ENCODE measurements around the gene MVK. TPM values are rescaled to one million over a fixed set of nuclear protein-coding genes. Genes with fewer than 3 reads are reported as not detected.

Gene MVK
- total and polyA plus RNA-seq, 5 donors = 5.8 to 10.2 (median 7.4) TPM

DNA sequence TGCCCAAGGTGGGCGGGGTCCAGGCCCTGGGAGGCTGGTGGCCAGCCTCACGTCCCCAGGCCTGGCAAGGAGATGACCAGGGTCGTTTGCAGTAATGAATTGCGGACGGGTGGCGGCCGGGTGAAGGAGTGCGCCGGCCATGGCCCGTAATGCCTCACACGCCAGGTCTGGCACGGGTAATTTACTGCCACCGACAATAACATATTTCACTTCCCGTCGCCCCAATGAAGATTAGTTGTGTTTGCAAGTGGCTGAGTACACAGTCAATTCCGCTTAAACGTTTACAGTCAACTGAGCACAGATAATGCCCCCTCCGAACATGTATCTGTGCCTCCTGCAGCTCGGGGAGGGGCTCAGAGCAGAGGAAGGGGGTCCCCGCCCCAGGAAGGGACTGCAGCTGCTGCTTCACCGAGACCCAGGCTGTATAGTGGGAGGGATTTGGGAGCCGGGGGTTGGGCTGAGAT lies 48.3 kb downstream of the MVK start:
- no peaks in the 10 kb centered on the region for H3K4me1 ChIP-seq (ENCODE audit: control insufficient read depth, insufficient read depth, low read length)
- DNase-seq (no peak), ATAC-seq (no peak)
- H3K27me3 ChIP-seq (ENCODE audit: control insufficient read depth, insufficient read depth) = no peaks in the 10 kb centered on the region
- no peaks in the 10 kb centered on the region for H3K9me3 ChIP-seq (ENCODE audit: control insufficient read depth, low read length)
- H3K27ac ChIP-seq (ENCODE audit: low read length) = no peak overlapping the region
- WGBS = 51% methylated on average over 22 of the region's 22 CpGs
- no peak overlapping the region for H3K4me3 ChIP-seq (ENCODE audit: low read length)
- intact Hi-C loops (cut with DNase I) = no loop called here

DNA sequence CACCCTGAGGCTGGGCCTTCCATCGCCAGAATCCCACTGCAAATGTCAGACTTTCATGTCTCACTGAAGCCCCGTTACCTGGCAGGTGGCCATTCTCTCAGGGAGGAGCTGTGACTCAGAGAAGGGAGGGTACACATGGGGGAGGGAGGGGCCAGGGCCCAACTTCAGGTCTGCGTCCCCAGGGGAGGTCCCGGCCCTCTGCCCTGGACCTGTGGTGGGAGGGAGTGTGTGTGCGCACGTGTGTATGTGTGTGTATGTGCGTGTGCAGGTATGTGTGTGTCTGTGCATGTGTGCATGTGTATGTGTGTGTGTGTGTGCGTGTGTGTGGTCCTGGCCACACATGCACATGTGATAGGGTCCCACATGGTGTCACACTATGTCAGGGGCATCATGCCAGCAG lies 50.9 kb downstream of the MVK start:
- no peaks in the 10 kb centered on the region for H3K27me3 ChIP-seq (ENCODE audit: control insufficient read depth, insufficient read depth)
- DNase-seq (no peak), ATAC-seq (peak in 1 of 2 donors; percentile 10)
- H3K4me3 ChIP-seq (ENCODE audit: low read length) = no peak overlapping the region
- no peak overlapping the region for H3K27ac ChIP-seq (ENCODE audit: low read length)
- WGBS = 90% methylated on average over 8 of the region's 8 CpGs
- intact Hi-C loops (cut with DNase I) = no loop called here
- no peaks in the 10 kb centered on the region for H3K4me1 ChIP-seq (ENCODE audit: control insufficient read depth, insufficient read depth, low read length)
- no peaks in the 10 kb centered on the region for H3K9me3 ChIP-seq (ENCODE audit: control insufficient read depth, low read length)

DNA sequence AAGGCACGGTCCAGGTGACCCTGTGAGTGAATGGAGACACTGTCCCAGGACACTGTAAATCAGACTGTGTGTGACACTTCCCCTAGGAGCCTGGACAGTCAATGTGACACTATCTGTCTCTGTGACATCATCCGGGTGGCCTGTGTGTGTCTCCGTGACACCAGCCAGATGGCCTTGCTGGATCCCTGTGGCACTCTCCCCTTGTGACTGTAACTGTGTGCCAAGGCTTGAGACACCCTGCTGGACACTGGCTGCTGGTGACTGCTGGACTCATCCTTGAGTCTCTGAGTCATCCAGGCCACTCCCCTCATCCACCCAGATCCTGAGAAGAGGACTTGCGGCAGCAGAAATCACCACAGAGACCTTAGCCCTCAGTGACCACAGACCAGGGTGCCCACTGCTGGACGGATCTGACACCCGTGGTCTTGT lies 51.6 kb downstream of the MVK start:
- peak; percentile 34 to 56 for ATAC-seq
- peak in 1 of 3 donors; percentile 22 for DNase-seq
- Histone ChIP-seq H3K27ac (ENCODE audit: low read length) (no peak overlapping the region), H3K4me1 (ENCODE audit: control insufficient read depth, insufficient read depth, low read length) (no peaks in the 10 kb centered on the region), H3K27me3 (ENCODE audit: control insufficient read depth, insufficient read depth) (no peaks in the 10 kb centered on the region), H3K4me3 (ENCODE audit: low read length) (no peak overlapping the region), H3K9me3 (ENCODE audit: control insufficient read depth, low read length) (no peaks in the 10 kb centered on the region)
- intact Hi-C loops (cut with DNase I) = no loop called here
- 56% methylated on average over 6 of the region's 6 CpGs for WGBS

DNA sequence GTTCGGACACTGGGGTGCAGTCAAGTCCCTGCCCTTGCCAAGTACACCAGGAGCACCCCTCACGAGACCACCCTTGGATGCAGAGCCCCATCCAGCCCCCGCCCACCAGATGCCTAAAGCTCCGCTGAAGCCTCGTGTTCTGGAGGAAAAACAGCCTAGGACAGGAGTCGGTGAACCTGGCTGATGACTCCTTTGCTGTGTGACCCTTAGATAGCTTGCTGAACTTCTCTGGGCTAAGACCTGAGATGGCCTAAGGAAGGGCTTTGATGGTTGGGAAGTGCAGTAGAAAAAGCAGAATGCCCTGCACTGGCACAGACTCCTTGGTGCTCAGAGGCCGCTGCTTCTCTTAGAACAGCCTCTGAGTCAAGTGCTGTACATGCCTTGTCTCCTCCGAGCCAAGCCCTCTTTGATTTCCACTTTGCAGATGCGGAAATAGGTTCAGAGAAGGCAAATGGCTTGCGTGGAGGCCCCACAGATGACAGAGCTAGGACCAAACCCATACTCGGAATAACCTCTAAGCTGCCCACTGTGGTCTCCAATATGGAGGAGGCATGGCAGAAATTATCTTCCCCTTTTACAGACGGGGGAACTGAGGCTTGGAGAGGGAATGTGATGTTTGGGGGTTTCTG lies 52.3 kb downstream of the MVK start:
- intact Hi-C loops (cut with DNase I) = no loop called here
- H3K9me3 ChIP-seq (ENCODE audit: control insufficient read depth, low read length) = no peaks in the 10 kb centered on the region
- 81% methylated on average over 12 of the region's 12 CpGs for WGBS
- H3K27ac ChIP-seq (ENCODE audit: low read length) = no peak overlapping the region
- H3K4me3 ChIP-seq (ENCODE audit: low read length) = no peak overlapping the region
- H3K27me3 ChIP-seq (ENCODE audit: control insufficient read depth, insufficient read depth) = no peaks in the 10 kb centered on the region
- H3K4me1 ChIP-seq (ENCODE audit: control insufficient read depth, insufficient read depth, low read length) = no peaks in the 10 kb centered on the region
- DNase-seq (no peak), ATAC-seq (no peak)

DNA sequence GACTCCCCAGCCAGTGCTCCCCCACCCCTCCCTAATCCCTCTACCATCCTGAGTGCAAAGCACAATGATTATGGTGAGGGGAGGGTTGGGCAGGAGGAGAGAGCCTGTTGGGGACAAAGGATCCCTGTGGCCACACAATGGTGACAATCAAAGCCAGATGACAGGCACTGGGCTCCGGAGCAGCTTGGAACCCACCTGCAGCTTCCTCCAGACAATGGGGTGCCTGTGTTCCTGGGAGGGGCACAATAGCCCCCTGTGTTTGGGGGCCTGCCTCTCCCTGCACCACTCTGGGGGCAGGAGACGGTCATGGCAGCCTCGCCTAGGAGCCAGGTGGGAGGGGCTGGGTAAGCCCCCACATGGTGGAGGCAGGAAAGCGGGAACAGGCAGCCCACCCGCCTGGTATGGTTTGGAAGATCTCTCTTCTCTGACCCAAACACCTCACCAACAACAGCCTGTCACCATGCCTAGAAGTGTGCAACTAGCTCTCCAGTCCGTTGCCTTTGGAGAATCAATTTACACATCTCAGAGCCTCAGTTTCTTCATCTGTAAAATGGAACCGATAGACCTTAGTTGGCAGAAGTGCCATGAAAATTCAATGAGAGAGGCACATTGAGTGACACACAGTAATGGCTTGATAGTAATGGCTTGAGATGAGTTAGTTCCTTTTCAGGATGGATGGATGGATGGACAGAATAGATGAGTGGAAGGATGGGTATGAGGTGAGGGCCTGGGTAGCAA lies 53.0 kb downstream of the MVK start:
- intact Hi-C loops (cut with DNase I) = no loop called here
- 68% methylated on average over 7 of the region's 7 CpGs for WGBS
- no peaks in the 10 kb centered on the region for H3K9me3 ChIP-seq (ENCODE audit: control insufficient read depth, low read length)
- DNase-seq (no peak), ATAC-seq (no peak)
- H3K4me1 ChIP-seq (ENCODE audit: control insufficient read depth, insufficient read depth, low read length) = no peaks in the 10 kb centered on the region
- H3K4me3 ChIP-seq (ENCODE audit: low read length) = no peak overlapping the region
- no peak overlapping the region for H3K27ac ChIP-seq (ENCODE audit: low read length)
- H3K27me3 ChIP-seq (ENCODE audit: control insufficient read depth, insufficient read depth) = no peaks in the 10 kb centered on the region

- no peaks in the 10 kb centered on the region for H3K4me1 ChIP-seq (ENCODE audit: control insufficient read depth, insufficient read depth, low read length)
- H3K9me3 ChIP-seq (ENCODE audit: control insufficient read depth, low read length) = no peaks in the 10 kb centered on the region
- no peak for DNase-seq
- intact Hi-C loops (cut with DNase I) = no loop called here
- no peak overlapping the region for H3K4me3 ChIP-seq (ENCODE audit: low read length)
- WGBS = 71% methylated on average over 7 of the region's 7 CpGs
- no peak overlapping the region for H3K27ac ChIP-seq (ENCODE audit: low read length)
- H3K27me3 ChIP-seq (ENCODE audit: control insufficient read depth, insufficient read depth) = no peaks in the 10 kb centered on the region
- ATAC-seq = no peak
These were observed 54.0 kb downstream of the MVK start for GRCh38 chr12:109627633-109628032.

DNA sequence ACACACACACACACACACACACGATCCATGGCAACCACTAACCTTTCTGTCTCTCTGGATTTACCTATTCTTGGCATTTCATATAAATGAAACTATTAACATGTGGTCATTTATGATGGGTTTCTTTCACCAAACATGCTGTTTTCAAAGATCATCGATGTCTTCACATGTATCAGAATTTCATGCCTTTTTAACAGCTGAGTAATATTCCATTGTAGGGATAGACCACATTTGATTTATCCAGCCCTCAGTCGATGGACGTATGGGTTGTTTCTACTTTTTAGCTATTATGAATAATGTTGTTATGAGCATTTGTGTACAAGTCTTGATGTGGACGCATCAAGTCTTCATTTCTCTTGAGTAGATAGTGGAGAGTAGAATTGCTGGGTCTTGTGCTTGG lies 56.5 kb downstream of the MVK start:
- DNase-seq = no peak
- no peaks in the 10 kb centered on the region for H3K4me1 ChIP-seq (ENCODE audit: control insufficient read depth, insufficient read depth, low read length)
- no peak overlapping the region for H3K27ac ChIP-seq (ENCODE audit: low read length)
- no peak overlapping the region for H3K4me3 ChIP-seq (ENCODE audit: low read length)
- no peaks in the 10 kb centered on the region for H3K9me3 ChIP-seq (ENCODE audit: control insufficient read depth, low read length)
- ATAC-seq = no peak
- 93% methylated on average over 5 of the region's 5 CpGs for WGBS
- intact Hi-C loops (cut with DNase I) = no loop called here
- no peaks in the 10 kb centered on the region for H3K27me3 ChIP-seq (ENCODE audit: control insufficient read depth, insufficient read depth)

GRCh38 chr12:109630815-109631214 lies 57.2 kb downstream of the MVK start:
- Histone ChIP-seq H3K27ac (ENCODE audit: low read length) (no peak overlapping the region), H3K4me1 (ENCODE audit: control insufficient read depth, insufficient read depth, low read length) (no peaks in the 10 kb centered on the region), H3K9me3 (ENCODE audit: control insufficient read depth, low read length) (no peaks in the 10 kb centered on the region), H3K4me3 (ENCODE audit: low read length) (no peak overlapping the region), H3K27me3 (ENCODE audit: control insufficient read depth, insufficient read depth) (no peaks in the 10 kb centered on the region)
- ATAC-seq (no peak), DNase-seq (no peak)
- intact Hi-C loops (cut with DNase I) = no loop called here
- 24% methylated on average over 13 of the region's 13 CpGs for WGBS

DNA sequence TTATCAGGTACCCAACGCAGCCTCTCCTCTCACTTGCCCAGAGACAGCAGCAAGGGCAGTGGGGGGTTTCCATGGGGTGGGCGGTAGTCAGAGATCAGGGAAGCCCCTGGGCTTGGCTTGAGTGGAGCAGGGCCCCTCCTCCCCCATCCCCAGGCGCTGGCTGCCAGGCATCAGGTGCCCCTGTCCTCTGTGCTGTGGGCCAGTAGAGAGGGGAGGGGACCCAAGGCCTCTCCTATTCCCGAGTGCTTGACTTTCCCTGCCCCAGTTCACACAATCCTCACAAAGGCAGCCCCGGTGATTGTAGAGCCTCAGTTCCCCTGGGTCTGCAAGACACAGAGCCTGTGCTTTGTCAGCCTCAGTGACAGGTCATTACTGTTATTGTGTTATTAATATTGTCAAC lies 57.7 kb downstream of the MVK start:
- no peaks in the 10 kb centered on the region for H3K27me3 ChIP-seq (ENCODE audit: control insufficient read depth, insufficient read depth)
- no peaks in the 10 kb centered on the region for H3K4me1 ChIP-seq (ENCODE audit: control insufficient read depth, insufficient read depth, low read length)
- H3K27ac ChIP-seq (ENCODE audit: low read length) = no peak overlapping the region
- intact Hi-C loops (cut with DNase I) = no loop called here
- H3K4me3 ChIP-seq (ENCODE audit: low read length) = no peak overlapping the region
- DNase-seq (no peak), ATAC-seq (peak in 1 of 2 donors; percentile 24)
- no peaks in the 10 kb centered on the region for H3K9me3 ChIP-seq (ENCODE audit: control insufficient read depth, low read length)
- 41% methylated on average over 5 of the region's 5 CpGs for WGBS

DNA sequence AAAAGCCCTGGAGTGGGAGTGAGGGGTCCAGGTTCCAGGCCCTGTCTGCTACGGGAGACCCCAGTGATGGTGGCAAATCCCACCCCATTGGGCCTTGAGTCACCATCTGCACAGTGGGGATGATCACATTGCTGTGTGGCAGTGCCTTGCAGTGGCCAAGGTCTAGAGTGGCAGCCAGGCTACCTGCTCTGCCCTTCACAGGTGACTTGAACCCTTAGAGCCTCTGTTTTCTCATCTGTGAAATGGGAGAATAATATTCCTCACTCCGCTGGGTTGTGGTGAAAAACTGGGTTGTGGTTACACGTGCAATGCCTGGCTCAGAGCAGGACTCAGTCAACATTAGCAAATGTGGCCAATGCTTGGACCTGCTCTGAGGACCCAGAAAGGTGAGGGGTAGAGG lies 58.2 kb downstream of the MVK start:
- H3K4me1 ChIP-seq (ENCODE audit: control insufficient read depth, insufficient read depth, low read length) = no peaks in the 10 kb centered on the region
- DNase-seq (no peak), ATAC-seq (no peak)
- H3K4me3 ChIP-seq (ENCODE audit: low read length) = no peak overlapping the region
- 88% methylated on average over 3 of the region's 3 CpGs for WGBS
- H3K9me3 ChIP-seq (ENCODE audit: control insufficient read depth, low read length) = no peaks in the 10 kb centered on the region
- intact Hi-C loops (cut with DNase I) = no loop called here
- no peaks in the 10 kb centered on the region for H3K27me3 ChIP-seq (ENCODE audit: control insufficient read depth, insufficient read depth)
- no peak overlapping the region for H3K27ac ChIP-seq (ENCODE audit: low read length)

DNA sequence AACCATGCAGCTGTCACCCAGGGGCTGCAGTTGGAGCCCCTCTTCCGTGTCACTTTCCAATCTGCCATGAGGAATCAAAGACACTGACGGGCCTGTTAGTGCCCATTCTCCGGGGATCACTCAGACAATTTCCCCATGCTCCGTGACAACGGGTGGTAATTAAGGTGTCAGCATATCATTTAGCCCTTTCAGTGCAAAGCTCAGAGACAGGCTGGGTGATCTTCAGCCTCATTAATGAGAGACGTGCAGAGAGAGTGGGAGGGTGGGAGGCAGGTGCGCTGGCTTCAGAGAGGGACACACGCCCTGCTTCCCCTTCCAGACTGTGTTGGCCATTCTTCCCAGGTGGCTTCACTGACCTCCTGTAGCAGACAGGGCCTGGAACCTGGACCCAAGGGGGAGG lies 58.7 kb downstream of the MVK start:
- no peak overlapping the region for H3K4me3 ChIP-seq (ENCODE audit: low read length)
- H3K27ac ChIP-seq (ENCODE audit: low read length) = no peak overlapping the region
- no peaks in the 10 kb centered on the region for H3K4me1 ChIP-seq (ENCODE audit: control insufficient read depth, insufficient read depth, low read length)
- H3K9me3 ChIP-seq (ENCODE audit: control insufficient read depth, low read length) = no peaks in the 10 kb centered on the region
- intact Hi-C loops (cut with DNase I) = no loop called here
- ATAC-seq (no peak), DNase-seq (no peak)
- 71% methylated on average over 8 of the region's 8 CpGs for whole genome bisulfite sequencing
- no peaks in the 10 kb centered on the region for H3K27me3 ChIP-seq (ENCODE audit: control insufficient read depth, insufficient read depth)
